HG03571 (cell line): Measurements from ENCODE around the gene CHCHD10.

Experiments
- ATAC-seq: cut with Tn5 transposase; IDR thresholded peaks from one replicate; pipeline ENCODE4 v1.9.1; 2021; ENCODE audit not compliant: unreplicated experiment

The CHCHD10 gene

DNA sequence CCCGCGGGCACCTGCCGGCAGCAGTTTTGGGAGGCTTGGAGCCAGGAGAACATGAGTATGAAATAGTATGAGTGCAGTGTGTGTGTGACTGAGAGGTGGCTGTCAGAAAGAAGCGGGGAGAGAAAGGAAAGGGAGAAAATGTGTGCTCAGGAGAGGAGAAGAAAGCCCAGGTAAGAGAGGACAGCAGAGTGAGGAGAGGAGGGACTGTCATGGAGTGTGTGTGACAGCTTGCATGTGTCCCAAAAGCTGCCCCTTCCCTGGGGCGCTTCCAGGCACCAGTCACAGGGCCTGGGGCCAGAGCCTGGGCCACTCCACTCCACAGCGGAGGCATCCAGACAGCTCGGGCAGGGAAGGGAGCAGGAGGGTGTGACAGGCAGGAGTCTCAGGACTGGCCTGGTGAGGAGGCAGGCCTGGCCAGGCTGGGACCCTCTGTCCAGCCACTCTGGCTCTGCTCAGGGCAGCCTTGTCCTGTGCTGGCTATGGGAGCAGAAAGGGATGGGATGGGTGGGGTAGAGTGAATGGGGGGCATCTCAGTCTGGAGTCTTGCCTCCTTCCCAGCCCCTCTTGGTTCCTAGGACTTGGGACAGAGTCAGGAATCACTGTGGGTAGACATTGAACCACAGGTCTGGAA lies 5.8 kb upstream of the CHCHD10 start:
- ATAC-seq: no peak

- no peak for ATAC-seq
These were observed 5.1 kb upstream of the CHCHD10 start, which contains the start of gene MMP11 for GRCh38 chr22:23772649-23773473. Gene MMP11, plus strand, starts transcription at chr22:23772849. Its CDS starts 22 bp downstream, at chr22:23772871.

DNA sequence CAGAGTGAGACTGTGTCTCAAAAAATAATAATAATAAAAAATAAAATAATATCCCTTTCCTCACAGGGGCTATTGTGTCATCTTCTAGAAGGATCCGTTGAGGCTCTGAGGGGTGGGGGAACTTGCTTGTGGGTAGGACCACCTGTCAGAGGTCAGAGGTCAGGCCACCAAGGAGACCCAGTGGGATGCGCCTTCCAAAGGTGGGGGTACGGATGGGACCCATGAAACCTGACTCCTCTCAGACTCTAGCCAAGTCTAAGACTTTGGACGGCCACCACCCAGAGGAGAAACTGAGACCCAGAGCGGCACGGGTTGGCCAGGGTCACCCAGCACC lies 4.5 kb upstream of the CHCHD10 start:
- no peak for ATAC-seq

DNA sequence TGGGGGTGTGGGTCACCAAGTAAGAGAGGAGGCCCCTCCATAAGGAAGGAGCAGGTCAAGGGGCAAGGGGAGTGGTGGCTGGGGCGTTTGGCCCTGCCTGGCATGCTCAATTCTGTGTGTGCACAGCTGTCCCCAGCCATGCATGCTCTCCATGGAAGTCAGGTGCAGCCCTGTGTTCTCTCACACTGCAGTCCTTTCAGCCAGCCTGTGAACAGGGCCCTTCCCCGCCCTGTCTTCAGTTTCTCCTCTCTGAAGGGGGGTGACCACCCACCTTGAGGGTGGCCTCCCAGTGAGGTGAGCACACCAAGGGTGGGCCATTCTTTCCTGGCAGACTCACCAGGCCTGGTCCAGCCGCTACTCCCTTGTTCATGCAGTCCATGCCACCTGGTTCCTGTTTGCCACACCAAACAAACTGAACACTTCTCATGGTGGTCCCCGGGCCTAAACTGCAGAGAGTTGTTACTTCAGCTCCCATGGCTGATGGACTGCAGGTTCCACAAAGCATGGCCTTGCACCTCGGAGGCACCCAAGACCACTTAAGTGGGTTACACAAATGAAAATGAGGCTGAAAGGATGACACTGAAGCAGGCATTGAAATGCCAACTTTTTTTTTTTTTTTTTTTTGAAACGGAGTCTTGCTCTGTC lies 1.7 kb upstream of the CHCHD10 start:
- ATAC-seq: no peak

DNA sequence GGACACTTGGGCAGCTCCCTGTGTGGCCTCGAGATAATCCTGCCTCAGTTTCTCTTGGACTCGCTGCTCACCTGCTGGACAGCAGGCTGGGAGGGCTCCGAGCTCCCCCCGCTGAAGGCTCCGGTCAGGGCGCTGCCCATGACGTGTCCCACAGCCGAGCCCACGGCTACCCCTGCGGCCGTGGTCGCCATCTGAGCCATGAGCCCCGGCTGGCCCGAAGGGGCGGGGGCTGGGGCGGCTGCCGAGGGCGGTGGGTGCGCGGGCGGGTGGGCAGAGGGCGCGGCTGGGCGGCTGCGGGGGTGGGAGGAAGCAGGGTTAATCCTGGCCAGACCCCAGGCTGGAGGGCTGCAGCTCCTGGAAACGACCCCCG lies 484 bp downstream of the CHCHD10 start:
- ATAC-seq: no peak

DNA sequence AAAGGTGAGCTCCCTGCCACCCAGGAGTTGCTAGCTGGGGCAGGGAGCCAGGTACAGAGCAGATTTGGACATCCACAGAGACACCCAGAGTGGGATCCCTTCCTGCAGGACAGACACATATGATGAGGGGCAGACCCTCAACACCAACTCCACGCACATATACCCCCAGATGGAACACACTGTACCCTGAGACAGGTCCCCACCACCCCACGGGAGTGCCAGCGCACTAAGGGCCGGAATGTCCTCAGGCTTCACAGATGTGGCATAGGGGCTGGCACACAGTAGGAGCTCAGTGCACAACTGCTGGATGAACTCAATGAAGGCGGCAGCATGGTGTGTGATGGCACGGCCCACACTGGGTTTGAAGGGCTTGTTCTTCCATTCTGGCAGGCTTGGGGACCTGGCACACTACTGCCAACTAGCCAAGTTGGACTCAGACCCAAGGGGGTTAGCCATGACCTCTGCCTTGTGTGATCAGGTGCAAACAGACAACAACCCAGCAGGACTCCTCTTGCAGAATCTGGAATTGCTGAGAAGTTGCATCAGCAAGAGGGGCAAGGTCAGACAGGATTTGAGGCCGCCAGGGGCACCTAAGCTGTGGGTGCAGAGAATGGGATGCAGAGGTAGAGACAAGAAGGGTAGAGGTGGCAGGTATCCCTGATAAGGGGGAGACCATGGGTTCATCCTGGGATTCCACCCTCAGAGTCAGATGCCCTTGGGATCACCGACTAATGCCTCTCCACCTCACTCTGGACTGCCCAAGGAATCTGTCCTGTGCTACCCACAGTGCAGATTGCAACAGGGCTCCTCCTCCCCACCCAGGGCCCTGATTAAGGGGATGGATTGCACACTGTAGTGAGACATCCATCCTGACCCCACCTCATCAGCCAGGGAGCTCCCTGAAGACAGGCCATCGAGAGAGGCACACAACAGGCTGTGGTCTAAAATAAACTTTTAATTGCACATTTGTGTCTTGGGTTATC lies 2.6 kb downstream of the CHCHD10 start:
- no peak for ATAC-seq

DNA sequence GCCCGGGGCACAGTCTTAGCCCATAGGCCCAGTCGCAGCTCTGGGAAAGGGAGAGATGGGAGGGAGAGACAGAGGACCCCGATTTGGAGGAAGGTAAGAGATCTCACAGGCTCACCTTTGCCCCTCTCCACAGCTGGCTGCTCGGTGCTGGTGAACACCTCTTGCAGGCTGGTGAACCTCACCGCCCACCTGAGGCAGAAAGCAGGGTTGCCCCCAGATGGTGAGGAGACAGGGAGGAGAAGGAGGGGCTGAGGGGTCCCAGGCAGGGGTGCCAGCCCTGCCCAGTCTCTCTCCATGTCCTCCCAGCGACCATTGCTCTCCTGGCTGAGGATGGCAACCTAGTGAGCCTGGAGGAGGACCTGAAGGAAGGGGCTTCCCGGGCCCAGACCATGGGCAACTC lies 3.8 kb downstream of the CHCHD10 start:
- ATAC-seq: no peak

DNA sequence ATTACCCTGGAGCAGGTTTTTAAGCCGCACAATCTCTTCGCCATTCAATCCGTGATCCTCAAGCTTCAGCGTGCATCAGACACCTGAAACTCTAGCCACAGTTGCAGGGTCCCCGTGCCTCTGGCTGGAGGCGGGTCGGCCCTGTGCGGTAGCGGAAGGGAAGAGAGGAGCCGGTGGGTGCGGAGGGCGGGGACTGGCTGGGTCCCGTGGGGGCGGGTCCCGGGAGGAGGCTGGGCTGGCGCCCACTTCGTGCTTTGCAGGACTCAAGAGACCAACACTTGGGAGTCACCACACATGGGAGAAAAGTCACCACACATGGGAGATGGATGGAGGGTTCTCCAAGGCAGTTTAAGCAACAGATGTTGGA lies 4.2 kb downstream of the CHCHD10 start:
- no peak for ATAC-seq

GRCh38 chr22:23762842-23763578 lies 4.8 kb downstream of the CHCHD10 start, which contains the start of gene C22orf15:
Gene C22orf15, plus strand, starts transcription at chr22:23762990. Its CDS starts 317 bp downstream, at chr22:23763307.
- no peak for ATAC-seq

- ATAC-seq: no peak
These were observed 7.7 kb downstream of the CHCHD10 start for GRCh38 chr22:23760056-23760455.

- no peak for ATAC-seq
These were observed 8.2 kb downstream of the CHCHD10 start for GRCh38 chr22:23759566-23759965.

- ATAC-seq: no peak
These were observed 10.9 kb downstream of the CHCHD10 start for GRCh38 chr22:23756891-23757290.

- no peak for ATAC-seq
These were observed 12.1 kb downstream of the CHCHD10 start for GRCh38 chr22:23755711-23756110.

- ATAC-seq: no peak
These were observed 12.7 kb downstream of the CHCHD10 start for GRCh38 chr22:23754980-23755636.

DNA sequence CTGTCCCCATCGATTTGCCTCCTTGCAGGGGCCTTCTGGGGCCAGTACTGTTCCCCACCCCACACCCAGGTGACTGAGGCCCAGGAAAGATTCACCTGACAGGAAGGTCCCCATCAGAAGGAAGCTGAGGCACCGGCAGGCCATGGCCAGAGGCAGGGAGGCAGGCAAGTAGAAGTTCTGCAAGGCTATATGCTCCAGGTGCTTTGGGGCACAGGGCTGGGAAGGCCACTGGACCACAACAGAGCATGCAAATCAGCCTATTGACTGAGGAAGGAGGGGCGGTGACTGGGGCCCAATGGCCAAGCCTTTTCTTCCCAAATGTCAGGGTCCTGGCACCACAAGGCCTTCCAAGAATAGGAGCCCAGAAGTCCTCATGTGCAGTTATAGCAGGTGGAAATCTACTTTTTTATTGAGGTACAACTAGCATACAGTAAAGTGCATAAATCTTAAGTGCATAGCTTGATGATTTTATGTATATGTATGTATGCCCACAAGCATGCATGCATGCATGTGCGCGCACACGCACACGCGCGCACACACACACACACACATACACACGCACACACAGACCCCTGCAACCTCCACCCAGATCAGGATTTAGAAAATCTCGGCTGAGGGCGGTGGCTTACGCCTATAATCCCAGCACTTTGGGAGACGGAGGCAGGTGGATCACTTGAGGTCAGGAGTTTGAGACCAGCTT lies 13.4 kb downstream of the CHCHD10 start, which contains the start of gene VPREB3:
Gene VPREB3 (minus strand): TSS at position 206 of the 700 bp plus-strand sequence. CDS start 62 bp downstream, at position 144.
- no peak for ATAC-seq

- no peak for ATAC-seq
These were observed 14.4 kb downstream of the CHCHD10 start for GRCh38 chr22:23753385-23753784.

- ATAC-seq: no peak
These were observed 15.0 kb downstream of the CHCHD10 start for GRCh38 chr22:23752750-23753149.

DNA sequence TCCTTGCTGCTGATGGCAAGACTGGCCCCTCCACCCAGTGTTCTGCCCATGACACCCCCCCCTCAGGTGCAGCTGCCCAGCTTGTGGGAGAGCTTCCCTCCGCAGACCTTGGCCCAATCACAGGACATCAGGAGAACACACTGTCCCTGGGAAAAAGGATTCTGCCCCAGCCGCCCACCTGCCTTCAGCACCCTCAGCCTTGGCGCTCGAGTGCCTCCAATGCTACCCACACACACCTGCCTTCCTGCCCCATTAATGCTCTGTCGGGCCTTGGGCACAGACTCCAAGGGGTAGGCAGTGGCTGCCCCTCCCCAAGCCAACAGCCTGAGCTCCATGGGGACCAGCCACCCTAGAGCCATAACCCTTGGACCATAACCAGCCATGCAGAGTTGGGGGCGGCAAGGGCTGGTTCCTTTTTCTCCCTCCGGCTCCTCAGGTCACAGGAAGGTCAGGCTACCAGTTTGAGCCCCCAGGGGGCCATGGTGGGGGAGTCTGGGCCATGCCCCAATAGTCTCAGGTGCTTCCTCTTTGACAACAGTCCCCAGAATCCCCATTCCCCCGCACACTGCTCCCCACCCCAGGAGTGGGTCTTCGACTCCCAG lies 15.6 kb downstream of the CHCHD10 start:
- no peak for ATAC-seq
